Measurements from ENCODE around the gene SNRNP25. TPM values are rescaled to one million over a fixed set of nuclear protein-coding genes. Genes with fewer than 3 reads are reported as not detected.

The SNRNP25 gene
- total and polyA plus RNA-seq, 2 donors from 2014 or later: 14.7 to 60.3 TPM

DNA sequence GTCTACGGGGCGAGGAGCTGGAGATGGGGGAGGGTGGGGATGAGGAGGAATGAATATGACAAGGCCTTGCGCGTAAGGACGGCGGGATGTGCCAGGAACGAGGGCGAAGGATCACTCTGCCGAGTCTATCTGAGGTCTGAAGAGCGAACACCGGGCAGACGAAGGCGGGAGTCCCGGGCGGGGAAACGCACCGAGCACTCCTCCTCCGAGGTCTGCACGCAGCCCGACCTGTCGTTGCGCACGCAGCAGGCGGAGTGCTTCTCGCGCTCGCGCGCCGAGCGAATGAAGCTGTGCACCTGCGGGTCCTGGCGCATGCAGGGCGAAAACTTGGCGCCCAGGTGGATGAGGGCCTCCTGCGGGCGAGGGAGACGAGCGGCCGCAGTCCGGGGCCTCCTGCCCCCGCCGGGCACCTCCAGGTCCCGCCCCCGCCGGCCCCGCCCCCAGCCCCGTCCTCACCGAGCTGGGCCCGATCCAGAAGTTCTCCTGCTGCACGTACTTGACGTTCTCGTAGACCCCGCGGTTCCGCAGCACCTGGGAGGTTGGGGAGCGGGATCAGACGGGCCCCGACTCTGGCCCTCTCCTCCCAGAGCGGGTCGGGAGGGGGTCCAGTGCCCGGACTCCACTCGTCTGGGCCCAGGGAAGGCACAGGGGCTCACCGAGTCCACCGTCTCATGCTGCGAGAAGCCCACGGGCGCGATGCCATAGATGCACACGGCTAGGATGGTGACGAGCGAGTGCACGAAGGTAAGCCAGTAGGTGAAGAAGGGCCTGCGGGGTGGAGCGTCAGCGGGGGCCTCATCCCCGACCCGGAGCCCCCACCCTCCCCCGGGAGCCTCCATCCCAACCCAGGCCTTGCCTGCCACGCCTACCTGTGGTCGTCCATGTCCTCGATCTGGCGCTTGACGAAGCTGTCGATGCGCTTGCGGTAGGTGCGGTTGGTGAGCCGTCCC lies 7.6 kb downstream of the SNRNP25 start:
- TF ChIP-seq, protein P1, sequence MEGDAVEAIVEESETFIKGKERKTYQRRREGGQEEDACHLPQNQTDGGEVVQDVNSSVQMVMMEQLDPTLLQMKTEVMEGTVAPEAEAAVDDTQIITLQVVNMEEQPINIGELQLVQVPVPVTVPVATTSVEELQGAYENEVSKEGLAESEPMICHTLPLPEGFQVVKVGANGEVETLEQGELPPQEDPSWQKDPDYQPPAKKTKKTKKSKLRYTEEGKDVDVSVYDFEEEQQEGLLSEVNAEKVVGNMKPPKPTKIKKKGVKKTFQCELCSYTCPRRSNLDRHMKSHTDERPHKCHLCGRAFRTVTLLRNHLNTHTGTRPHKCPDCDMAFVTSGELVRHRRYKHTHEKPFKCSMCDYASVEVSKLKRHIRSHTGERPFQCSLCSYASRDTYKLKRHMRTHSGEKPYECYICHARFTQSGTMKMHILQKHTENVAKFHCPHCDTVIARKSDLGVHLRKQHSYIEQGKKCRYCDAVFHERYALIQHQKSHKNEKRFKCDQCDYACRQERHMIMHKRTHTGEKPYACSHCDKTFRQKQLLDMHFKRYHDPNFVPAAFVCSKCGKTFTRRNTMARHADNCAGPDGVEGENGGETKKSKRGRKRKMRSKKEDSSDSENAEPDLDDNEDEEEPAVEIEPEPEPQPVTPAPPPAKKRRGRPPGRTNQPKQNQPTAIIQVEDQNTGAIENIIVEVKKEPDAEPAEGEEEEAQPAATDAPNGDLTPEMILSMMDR (IDR thresholded peaks at IDR 0.05; ENCODE audit: borderline replicate concordance, extremely low read depth, insufficient read depth): no peak
- H3K36me3 ChIP-seq (ENCODE audit: control insufficient read depth in 2 of 3, insufficient read depth in 3 of 3, low read length in 3 of 3): peaks cover 0 to 12% (median 5%) of the 10 kb centered on the region in 3 donors
- no peak for FAIRE-seq

GRCh38 chr16:61879-62281 lies 8.3 kb downstream of the SNRNP25 start:
- Histone ChIP-seq H3K9ac (ENCODE audit: low read length in 3 of 3) (no peak overlapping the region), H3K4me1 (ENCODE audit: control insufficient read depth in 2 of 3, insufficient read depth in 2 of 3, low read depth in 1 of 3, low read length in 3 of 3) (peaks cover 0 to 2% (median 0%) of the 10 kb centered on the region in 3 donors), H3K4me3 (ENCODE audit: low read length in 3 of 3) (no peak overlapping the region), H3K27ac (ENCODE audit: low read depth in 2 of 2, low read length in 2 of 2) (no peak overlapping the region), H3K36me3 (ENCODE audit: control insufficient read depth in 2 of 3, insufficient read depth in 3 of 3, low read length in 3 of 3) (peaks cover 0 to 10% (median 4%) of the 10 kb centered on the region in 3 donors), H3K9me3 (ENCODE audit: control insufficient read depth in 2 of 3, insufficient read depth in 1 of 3, low read length in 3 of 3) (no peaks in the 10 kb centered on the region), H3K27me3 (ENCODE audit: control insufficient read depth, insufficient read depth, low read length) (no peaks in the 10 kb centered on the region)
- TF ChIP-seq, protein P1 (IDR thresholded peaks at IDR 0.05; ENCODE audit: borderline replicate concordance, extremely low read depth, insufficient read depth): no peak
- FAIRE-seq (no peak), DNase-seq (peak in 1 of 5 donors; percentile 35)
- intact Hi-C loops (cut with DNase I): no loop called here

More for the DNA sequence above, 7.6 kb downstream of the SNRNP25 start:
- peak in 1 of 5 donors; percentile 49 for DNase-seq
- Histone ChIP-seq H3K4me1 (ENCODE audit: control insufficient read depth in 2 of 3, insufficient read depth in 2 of 3, low read depth in 1 of 3, low read length in 3 of 3) (peaks cover 0 to 2% (median 0%) of the 10 kb centered on the region in 3 donors), H3K9me3 (ENCODE audit: control insufficient read depth in 2 of 3, insufficient read depth in 1 of 3, low read length in 3 of 3) (no peaks in the 10 kb centered on the region), H3K9ac (ENCODE audit: low read length in 3 of 3) (no peak overlapping the region), H3K27me3 (ENCODE audit: control insufficient read depth, insufficient read depth, low read length) (no peaks in the 10 kb centered on the region), H3K4me3 (ENCODE audit: low read length in 3 of 3) (no peak overlapping the region), H3K27ac (ENCODE audit: low read depth in 2 of 2, low read length in 2 of 2) (no peak overlapping the region)
- intact Hi-C loops (cut with DNase I): no loop called here

DNA sequence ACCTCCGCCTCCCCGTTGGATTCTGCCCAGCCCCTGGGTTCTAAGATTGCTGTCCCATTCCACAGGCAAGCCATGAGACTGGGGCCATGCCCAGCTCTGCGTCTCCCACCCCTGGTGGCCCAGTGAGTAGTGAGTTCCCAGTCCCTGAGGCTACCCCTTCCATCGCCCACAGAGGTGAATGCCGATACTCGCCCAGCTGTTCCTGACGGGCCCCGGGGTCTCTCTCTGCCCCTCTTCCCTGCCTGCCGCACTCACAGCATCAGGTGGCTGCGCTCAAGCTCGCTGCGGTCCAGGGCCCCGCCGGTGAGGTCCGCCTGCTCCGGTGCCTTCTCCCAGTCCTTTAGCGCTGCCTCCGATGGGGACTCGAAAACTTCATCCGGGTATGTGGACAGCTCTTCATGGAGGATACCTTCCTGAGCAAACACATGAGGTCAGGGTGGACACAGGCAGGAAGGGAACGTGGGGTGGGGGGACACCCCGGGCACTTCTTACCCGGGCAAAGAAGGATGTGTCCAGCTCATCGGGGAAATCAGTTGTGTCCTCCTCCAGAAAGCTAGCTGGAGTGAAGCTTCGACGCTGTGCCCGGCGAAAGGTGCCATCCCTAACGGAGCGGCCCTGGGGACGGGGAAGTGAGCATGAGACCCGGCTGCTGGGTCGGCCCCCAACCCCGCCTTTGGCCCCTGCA lies 8.8 kb downstream of the SNRNP25 start:
- Histone ChIP-seq H3K4me3 (ENCODE audit: low read length in 3 of 3) (no peak overlapping the region), H3K9me3 (ENCODE audit: control insufficient read depth in 2 of 3, insufficient read depth in 1 of 3, low read length in 3 of 3) (no peaks in the 10 kb centered on the region), H3K36me3 (ENCODE audit: control insufficient read depth in 2 of 3, insufficient read depth in 3 of 3, low read length in 3 of 3) (peaks cover 0 to 4% (median 4%) of the 10 kb centered on the region in 3 donors), H3K27ac (ENCODE audit: low read depth in 2 of 2, low read length in 2 of 2) (no peak overlapping the region), H3K27me3 (ENCODE audit: control insufficient read depth, insufficient read depth, low read length) (no peaks in the 10 kb centered on the region), H3K4me1 (ENCODE audit: control insufficient read depth in 2 of 3, insufficient read depth in 2 of 3, low read depth in 1 of 3, low read length in 3 of 3) (peaks cover 0 to 5% (median 0%) of the 10 kb centered on the region in 3 donors), H3K9ac (ENCODE audit: low read length in 3 of 3) (no peak overlapping the region)
- intact Hi-C loops (cut with DNase I): no loop called here
- peak in 1 of 5 donors; percentile 31 for DNase-seq
- TF ChIP-seq, protein P1 (IDR thresholded peaks at IDR 0.05; ENCODE audit: borderline replicate concordance, extremely low read depth, insufficient read depth): no peak
- FAIRE-seq: no peak
